ENCODE results near the gene NPHP3.

NPHP3 gene

DNA sequence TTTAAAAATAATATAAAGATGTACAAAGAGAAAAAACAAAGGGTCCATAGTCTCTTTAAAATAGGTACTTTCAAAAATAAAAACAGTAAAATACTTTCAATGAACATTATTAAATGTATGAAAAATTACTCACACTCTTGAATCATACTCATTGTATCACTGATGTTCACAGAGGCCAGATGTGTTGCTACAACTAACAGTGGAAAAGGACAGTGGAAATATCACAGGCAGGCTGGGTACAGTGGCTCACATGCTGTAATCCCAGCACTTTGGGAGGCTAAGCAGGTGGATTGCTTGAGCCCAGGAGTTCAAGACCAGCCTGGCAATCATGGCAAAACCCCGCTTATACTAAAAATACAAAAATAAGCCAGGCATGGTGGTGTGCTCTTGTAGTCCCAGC, 26.8 kb downstream of the NPHP3 start:
- no peak for DNase-seq (ENCODE audit: low spot score)

GRCh38 chr3:132694991-132695390, 27.2 kb downstream of the NPHP3 start:
- no peak for DNase-seq (ENCODE audit: low spot score)

DNA sequence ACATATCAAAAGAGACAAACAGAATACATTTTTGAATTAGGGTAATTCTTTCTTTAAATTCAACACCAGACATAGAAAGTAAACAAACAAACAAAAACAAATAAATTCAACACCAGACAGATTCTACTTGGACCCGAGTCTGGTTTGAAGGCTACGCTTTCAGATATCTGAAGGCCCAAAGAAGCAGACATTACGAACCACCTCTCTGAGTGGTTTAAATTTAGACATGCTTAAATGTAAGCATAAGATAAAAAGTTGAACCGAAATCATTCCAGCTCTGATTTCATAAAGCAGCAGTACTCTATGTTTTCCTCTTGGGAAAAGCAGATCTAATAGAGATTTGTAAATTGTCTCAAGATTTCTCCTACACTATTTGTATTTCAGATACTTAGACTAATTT, 32.2 kb downstream of the NPHP3 start:
- no peak for DNase-seq (ENCODE audit: low spot score)

- DNase-seq (ENCODE audit: low spot score), result no peak
These were observed 40.0 kb downstream of the NPHP3 start for GRCh38 chr3:132682201-132682600.

GRCh38 chr3:132681421-132681820, 40.8 kb downstream of the NPHP3 start:
- DNase-seq (ENCODE audit: low spot score), result no peak

GRCh38 chr3:132679911-132680310, 42.3 kb downstream of the NPHP3 start:
- no peak for DNase-seq (ENCODE audit: low spot score)

DNA sequence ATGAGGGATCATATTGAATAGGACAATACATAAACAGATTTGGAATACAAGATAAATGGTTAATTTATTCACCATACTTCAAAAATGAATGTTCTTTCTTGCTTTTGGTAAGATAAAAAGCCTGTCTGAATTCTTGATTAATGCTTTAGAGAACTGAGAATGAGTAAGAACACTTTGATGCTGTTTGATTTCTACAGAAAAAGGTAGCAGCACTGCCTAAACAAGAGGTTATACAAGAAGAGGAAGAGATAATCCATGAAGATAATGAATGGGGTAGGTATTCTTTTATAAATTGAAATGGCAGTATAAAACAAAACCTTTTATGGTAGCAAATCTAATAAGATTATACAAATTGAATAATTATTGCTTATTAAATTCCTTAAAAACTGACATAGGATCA, 46.8 kb downstream of the NPHP3 start:
- DNase-seq (ENCODE audit: low spot score), result no peak

GRCh38 chr3:132669256-132669777, 52.9 kb downstream of the NPHP3 start:
- DNase-seq (ENCODE audit: low spot score), result no peak

DNA sequence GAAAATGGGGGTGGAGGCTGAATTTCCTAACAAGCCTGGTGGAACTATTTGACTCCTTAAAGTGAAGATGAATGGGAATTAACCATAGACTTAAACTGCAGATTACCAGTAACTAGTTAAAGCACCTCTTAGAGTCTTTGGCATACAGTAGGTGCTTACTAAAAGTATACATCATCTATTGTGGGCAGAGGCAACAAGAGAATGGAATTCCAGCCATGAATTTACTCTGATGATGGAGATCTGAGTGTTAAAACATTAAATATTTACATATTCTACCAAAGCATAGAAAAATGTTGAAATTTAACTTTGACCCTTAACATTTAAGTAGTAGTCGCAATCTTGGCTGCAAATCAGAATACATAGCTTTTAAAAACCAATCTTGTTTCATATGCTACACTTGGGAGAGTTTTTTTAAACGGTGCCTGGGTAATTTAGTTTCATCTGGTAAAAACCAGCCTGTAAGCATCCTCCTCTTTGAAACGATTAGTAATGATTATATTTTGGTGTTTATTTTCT, 56.9 kb downstream of the NPHP3 start:
- DNase-seq (ENCODE audit: low spot score), result no peak

DNA sequence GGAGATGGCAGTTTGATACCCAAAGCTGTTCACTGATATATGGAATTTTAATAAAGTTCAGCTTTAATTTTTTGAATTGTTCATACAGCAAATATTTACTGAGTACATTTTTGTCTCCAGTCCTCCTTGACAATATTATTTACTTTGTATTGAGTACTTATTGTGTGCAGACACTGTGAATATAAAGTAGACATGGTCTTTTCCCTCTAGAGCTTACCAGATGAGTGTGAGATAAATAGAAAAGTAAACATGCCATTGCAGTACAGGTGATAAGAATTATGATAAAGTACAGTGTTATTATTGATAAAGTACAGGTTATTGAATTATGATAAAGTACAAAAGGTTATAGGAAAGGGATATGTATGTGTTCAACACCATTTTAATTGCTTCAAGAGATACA, 60.0 kb downstream of the NPHP3 start:
- no peak for DNase-seq (ENCODE audit: low spot score)

DNA sequence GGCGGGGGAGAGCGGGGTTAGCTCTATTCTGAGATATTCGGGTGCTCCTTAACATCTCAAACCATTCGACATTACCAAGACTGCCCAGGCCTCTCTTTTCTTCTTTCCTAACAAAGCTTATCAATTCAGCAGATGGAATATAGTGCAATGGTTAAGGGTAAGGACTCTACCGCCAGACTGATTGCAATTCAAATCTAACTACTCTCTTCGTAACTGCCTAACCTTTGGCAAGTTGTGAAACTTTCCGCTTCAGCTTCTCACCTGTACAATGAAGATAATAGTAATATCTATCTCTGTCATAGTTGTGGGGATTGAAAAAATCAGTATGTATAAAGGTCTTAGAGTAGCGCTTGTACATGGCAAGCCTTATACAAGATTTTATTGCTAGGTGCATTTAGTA, 61.1 kb downstream of the NPHP3 start:
- DNase-seq (ENCODE audit: low spot score), result no peak

GRCh38 chr3:132660811-132661070, 61.5 kb downstream of the NPHP3 start:
- no peak for DNase-seq (ENCODE audit: low spot score)

- DNase-seq (ENCODE audit: low spot score), result peak; percentile 50
These were observed 62.0 kb downstream of the NPHP3 start, which contains the start of gene UBA5 for GRCh38 chr3:132660052-132660810. Gene UBA5 (plus strand): TSS chr3:132660329. CDS start chr3:132660538, 209 bp downstream.

- peak; percentile 72 for DNase-seq (ENCODE audit: low spot score)
These were observed 62.7 kb downstream of the NPHP3 start, which contains the start of gene ACAD11 for GRCh38 chr3:132659365-132660051. Gene ACAD11 (minus strand): TSS chr3:132659809. CDS start chr3:132659751, 58 bp downstream.

DNA sequence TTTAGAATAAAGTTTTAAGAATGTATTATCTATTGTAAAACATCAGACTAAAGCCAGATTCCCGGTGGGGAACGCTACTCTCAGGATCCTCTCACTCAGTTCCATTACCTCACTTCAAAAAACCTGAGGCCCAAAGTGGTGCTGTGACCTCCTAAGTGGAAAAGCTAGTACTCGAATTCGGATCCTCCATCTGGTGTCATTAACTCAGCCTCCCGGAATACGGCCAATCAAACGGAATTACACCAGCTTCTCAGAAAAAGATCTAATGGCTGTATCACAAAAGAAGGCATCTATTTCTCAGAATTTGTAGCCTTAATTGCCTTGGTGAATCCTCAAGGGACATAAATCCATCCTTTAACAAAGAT, 63.2 kb downstream of the NPHP3 start:
- DNase-seq (ENCODE audit: low spot score), result no peak

- no peak for DNase-seq (ENCODE audit: low spot score)
These were observed 64.1 kb downstream of the NPHP3 start for GRCh38 chr3:132657869-132658747.

DNA sequence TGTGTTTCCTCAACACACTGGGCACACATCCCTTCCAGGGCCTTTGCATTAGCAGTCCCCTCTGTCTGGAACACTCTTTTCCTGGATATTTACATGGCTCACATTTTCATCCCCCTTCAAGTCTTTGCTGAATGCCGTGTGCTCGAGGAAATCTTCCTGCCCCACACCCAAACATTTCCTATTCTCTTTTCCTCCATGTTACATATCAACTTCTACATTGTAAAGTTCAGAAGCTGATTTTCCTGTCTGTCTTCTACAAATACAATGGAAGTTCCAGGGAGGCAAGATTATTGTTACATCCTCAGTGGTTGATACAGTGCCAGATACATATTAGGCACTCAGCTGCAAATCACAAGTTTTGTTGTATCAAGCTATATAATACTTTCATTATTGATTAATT, 66.7 kb downstream of the NPHP3 start:
- DNase-seq (ENCODE audit: low spot score), result no peak

- DNase-seq (ENCODE audit: low spot score), result no peak
These were observed 67.5 kb downstream of the NPHP3 start for GRCh38 chr3:132654721-132655120.

DNA sequence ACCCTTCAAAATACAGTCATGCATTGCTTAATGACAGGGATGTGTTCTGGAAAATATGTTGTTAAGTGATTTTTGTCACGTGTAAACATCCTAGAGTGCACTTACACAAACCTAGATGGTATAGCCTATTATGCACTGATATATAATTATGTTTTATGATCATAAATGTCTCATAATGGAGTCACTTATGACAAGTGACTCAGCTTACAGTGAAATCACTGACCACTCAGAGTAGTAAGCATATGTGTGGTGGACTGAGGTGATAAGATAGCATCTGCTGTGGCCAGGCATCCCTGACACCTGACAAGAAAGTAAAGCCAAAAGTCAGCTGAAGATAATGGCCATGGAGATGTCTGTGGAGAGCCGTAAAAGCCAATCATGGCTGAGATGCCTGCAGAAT, 68.0 kb downstream of the NPHP3 start:
- DNase-seq (ENCODE audit: low spot score), result no peak

DNA sequence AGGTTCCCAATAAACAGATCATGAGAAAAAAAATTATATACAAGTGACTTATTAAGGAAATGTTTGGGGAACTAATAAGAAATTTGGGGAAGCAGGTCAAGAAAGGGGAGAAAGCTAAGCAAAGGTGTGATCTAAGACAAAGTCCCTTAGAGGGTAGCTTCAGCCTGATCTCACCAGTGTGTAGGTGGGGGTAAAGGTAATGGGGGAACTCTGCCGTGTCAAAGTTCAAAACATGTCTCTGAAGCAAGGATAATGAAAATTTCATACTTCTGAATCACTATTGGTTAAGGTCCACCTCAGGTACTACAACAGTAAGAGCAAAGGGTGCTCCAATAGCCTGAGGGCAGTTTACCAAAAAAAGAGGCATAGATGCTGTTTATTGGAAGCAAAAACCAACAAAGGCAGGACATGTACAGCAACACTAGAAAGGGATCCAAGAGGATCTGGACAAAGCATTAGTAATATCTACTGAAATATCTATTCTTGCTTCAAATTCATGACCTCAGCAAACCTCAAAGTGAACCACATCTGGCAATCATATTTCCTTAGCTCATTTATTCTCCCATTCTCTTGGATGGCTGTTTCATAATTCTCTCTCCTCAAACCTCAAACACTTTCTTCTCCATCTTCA, 69.5 kb downstream of the NPHP3 start:
- peak; percentile 39 for DNase-seq (ENCODE audit: low spot score)

DNA sequence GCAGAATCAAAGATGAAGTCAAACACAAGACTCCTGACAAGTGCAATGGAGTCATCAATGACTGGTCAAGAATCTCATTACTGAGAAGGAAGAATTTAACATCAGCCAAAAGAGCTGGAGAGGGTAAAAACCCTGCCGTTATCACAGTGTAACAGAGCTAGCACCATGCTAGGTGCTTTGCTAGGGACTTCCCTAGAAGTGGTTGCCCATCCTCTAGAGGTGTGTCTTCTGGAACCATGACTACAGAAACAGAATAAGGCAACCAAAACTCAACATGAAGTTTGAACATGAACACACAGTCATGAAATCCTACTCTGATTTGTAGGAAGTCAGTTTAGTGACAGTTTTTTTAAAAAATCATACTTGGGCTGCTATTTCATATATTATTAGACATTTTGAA, 72.1 kb downstream of the NPHP3 start:
- no peak for DNase-seq (ENCODE audit: low spot score)

GRCh38 chr3:132645058-132645457, 77.2 kb downstream of the NPHP3 start:
- DNase-seq (ENCODE audit: low spot score), result no peak

Data from LoVo (cell line).